ENCODE measurements around the gene SLC7A5.

Gene SLC7A5

GRCh38 chr16:87836346-87836843 lies 32.9 kb downstream of the SLC7A5 start:
- no peak overlapping the region for H3K27ac ChIP-seq (replicated peaks)
- H3K27me3 ChIP-seq (ENCODE audit: insufficient read depth, poor library complexity, severe bottlenecking), result no peaks in the 10 kb centered on the region
- H3K4me3 ChIP-seq (replicated peaks; ENCODE audit: insufficient read depth, low read length), result no peak overlapping the region
- TF ChIP-seq POLR2AphosphoS5 (IDR thresholded peaks at IDR 0.05; ENCODE audit: low read depth) (no peak), CTCF (IDR thresholded peaks at IDR 0.05; ENCODE audit: insufficient read depth, low read length) (no peak), GABPA (IDR thresholded peaks at IDR 0.05; ENCODE audit: low read depth) (no peak)
- DNase-seq (ENCODE audit: low read depth in 1 of 2, low spot score in 1 of 2), result no peak

GRCh38 chr16:87835882-87836331 lies 33.4 kb downstream of the SLC7A5 start:
- Histone ChIP-seq H3K27me3 (ENCODE audit: insufficient read depth, poor library complexity, severe bottlenecking) (no peaks in the 10 kb centered on the region), H3K4me3 (replicated peaks; ENCODE audit: insufficient read depth, low read length) (no peak overlapping the region), H3K27ac (replicated peaks) (no peak overlapping the region)
- DNase-seq (ENCODE audit: low read depth in 1 of 2, low spot score in 1 of 2), result no peak
- no peak for TF ChIP-seq CTCF (IDR thresholded peaks at IDR 0.05; ENCODE audit: insufficient read depth, low read length)
- TF ChIP-seq GABPA (IDR thresholded peaks at IDR 0.05; ENCODE audit: low read depth), result no peak
- TF ChIP-seq SPI1 (IDR thresholded peaks at IDR 0.05; ENCODE audit: borderline replicate concordance, low read depth), result no peak
- no peak for TF ChIP-seq REST (IDR thresholded peaks at IDR 0.05; ENCODE audit: insufficient replicate concordance, low read depth)
- TF ChIP-seq POLR2AphosphoS5 (IDR thresholded peaks at IDR 0.05; ENCODE audit: low read depth), result no peak

GRCh38 chr16:87834668-87835473 lies 34.4 kb downstream of the SLC7A5 start:
- DNase-seq (ENCODE audit: low read depth in 1 of 2, low spot score in 1 of 2), result no peak
- Histone ChIP-seq H3K27ac (replicated peaks) (no peak overlapping the region), H3K4me3 (replicated peaks; ENCODE audit: insufficient read depth, low read length) (no peak overlapping the region), H3K27me3 (ENCODE audit: insufficient read depth, poor library complexity, severe bottlenecking) (no peaks in the 10 kb centered on the region)
- TF ChIP-seq POLR2AphosphoS5 (IDR thresholded peaks at IDR 0.05; ENCODE audit: low read depth), result no peak
- no peak for TF ChIP-seq REST (IDR thresholded peaks at IDR 0.05; ENCODE audit: insufficient replicate concordance, low read depth)
- TF ChIP-seq GABPA (IDR thresholded peaks at IDR 0.05; ENCODE audit: low read depth), result no peak
- no peak for TF ChIP-seq SPI1 (IDR thresholded peaks at IDR 0.05; ENCODE audit: borderline replicate concordance, low read depth)
- TF ChIP-seq CTCF (IDR thresholded peaks at IDR 0.05; ENCODE audit: insufficient read depth, low read length), result no peak

Measured in HL-60 (cell line).